Activated CD4-positive, alpha-beta T cell treated with anti-CD3 and anti-CD28 coated beads for 24 hours (primary cell): ENCODE data around the gene SLC25A28.

Experiments used
- DNase-seq, 2 donors: peaks; one replicate each; pipeline ENCODE4 v3.0.0-alpha.2; 2020; ENCODE audit warnings: low read depth in 2 of 2

SLC25A28 gene

DNA sequence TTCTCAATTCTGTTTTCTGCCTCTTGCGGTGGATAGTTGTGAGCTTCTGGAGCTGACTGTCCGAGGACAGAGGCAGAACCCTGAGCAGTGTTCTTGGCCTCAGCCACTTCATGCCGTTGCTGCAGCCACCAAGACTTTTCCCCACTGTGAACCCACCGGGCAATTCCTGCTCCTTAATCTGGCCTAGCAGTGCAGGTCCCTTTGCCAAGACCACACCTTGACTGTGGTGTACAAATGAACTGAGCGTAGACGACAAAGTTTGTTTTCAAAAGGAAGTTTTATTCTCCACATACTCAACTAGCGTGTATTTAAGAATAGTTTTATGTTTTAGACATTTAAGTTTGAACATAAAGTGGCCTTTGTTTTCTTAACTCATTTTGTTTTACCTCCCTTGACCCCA is 29.4 kb downstream of the SLC25A28 start:
- no peak for DNase-seq

DNA sequence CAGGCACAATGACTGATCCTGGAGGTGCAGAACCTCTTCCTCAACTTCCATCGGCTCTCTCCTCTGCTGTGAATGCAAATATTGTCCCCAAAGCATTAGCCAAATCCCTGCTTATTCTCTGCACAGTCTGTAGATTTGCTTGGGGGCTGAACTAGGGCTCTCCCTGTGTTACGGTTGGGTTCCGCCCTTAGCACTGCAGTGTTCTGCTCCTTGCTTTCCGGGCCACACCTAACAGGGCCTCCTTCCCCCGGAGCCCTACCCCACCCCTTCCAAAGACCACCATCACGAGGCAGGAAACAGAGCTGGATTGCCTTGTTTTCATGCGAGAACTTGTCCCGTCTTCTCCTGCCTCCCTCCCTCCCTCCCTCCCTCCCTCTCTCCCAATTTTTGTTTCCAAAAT is 36.6 kb downstream of the SLC25A28 start:
- DNase-seq, result no peak

DNA sequence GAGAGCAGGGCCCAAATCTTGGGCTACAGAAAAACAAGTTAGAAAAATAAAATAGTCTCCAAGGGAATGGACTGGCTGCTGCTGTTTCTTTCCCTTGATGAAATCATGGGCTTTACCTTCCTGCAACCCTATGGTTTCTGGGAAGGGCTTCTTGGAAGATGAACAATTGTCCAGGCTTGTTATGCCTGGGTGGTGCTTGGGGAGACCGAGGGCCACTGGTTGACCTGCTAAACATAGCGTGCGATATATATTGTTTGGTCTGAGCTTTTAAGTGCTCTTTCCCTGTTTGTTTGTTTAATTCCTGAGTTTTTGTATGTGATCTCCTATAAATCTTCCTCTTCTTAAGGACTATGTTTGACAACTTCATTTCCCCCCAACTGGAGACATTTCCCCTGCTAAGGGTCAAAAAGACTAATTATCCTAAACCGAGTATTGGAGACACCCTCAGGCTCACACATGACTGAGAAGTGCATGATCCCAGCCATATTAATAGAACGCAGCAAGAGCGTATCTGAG is 37.9 kb downstream of the SLC25A28 start:
- no peak for DNase-seq

DNA sequence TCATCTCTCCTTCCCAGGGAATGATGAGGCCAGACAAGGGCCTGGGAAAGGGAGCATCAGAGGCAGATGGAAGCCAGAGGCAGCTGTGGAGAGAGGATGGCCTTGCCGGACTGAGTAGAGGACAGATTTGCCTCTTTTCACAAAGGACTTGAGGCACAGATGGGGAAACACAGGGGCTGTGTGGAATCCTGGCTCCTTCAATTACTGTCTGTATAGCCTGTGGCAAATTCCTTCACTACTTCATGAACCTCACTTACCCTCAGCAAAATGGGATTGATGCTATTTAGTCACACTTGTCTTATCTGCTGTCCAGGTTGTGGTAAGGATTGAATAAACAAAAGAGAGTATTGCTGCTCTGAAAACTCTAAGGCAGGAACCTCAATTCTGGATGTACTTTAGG is 40.3 kb downstream of the SLC25A28 start:
- no peak for DNase-seq

DNA sequence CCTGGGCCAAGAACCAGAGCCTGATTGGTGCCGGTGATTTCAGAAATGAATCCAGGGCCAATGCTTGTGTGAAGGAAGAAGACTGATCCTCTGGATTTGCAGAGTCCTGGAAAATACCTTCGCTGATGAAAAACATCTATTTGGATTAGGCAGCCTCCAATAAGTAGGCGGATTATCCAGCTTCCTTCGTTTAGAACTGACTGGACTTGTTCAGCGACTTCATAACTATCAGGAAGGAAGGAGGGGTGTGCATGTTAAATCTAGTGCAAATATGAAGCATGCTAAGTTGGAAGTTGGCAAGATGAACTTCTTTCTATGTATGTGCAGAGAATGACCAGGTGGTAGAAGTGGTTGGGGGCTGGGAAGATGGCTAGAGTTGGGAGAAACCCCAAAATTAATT is 46.4 kb downstream of the SLC25A28 start:
- DNase-seq, result no peak

DNA sequence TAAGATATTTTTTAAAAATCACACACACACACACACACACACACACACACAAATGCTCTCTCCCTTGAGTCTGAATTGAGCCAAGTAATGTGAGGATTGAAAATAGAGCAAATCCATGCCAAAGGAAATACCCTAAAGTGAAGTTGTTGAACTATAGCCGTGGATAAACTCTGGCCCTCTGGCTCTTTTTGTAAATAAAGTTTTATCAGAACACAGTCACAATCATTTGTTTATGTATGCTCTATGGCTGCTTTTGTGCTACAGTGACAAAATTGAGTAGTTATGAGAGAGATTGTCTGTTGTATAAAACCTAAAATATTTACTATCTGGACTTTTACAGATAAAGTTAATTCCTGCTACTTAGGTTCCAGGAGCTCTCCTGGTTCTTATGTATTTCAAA is 48.4 kb downstream of the SLC25A28 start:
- no peak for DNase-seq

DNA sequence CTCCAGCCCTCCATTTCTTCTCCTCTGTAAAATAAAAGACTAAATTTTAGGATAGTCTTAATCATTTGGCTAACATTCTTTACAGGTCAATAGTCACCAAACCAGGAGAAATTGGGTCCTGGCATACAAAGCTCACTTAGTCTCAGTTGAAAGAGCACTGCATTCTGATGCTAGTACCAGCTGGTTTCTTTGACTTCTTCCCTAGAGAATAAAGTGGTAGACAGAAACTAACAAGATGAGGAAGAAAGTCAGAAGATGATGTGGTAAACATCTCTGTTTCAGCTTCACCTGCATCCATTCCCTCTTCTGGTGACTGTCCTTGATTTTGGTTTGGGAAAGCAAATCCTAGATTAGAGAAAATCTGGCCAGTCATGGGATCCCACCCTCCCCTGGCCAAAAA is 50.3 kb downstream of the SLC25A28 start:
- no peak for DNase-seq

DNA sequence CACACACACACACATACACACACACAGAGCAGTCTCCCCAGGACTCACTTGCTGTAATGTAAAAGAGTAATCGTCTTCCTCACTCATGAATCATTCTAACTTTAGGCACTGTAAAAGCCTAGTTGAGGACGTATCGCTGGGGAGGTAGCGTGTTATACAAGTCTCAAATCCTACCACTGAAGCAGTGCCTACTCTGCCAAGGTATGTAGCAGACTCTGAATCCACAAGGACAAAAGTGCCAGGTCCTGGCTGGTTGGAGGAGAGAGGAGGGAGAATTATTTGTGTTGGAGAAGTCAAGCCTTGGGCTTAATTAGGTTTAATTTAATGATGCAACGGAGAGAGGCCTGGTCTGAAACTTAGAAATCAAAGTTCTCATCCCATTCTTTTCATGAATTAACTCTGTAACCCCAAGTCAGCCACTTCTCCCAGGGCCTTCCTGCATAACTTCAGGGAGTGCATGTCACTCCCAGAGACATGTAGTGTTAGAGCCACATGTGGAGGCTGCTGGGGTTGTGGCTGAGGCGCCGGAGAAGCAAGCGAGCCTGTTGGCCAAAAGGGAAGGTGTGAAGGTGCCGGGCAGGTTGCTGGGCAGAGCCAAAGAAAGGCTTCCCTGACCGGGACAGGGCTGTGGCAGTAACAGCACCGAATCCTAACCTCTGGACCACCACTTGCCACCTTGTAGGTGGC is 50.8 kb downstream of the SLC25A28 start:
- no peak for DNase-seq

DNA sequence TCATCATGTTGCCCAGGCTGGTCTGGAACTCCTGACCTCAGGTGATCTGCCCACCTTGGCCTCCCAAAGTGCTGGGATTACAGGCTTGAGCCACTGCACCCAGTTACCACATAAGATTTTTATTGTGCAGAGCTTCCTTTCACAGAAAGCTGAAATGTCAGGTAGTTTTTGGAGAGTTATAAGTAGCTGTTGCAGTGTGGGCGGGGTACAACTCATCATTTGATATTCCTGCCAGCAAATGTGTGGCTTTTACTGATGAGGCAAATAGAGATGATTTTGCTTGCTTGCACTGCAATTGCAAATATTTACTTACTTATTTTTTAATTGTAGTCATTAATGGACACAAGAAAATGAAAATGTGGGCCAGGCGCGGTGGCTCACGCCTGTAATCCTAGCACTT is 55.1 kb downstream of the SLC25A28 start:
- no peak for DNase-seq

DNA sequence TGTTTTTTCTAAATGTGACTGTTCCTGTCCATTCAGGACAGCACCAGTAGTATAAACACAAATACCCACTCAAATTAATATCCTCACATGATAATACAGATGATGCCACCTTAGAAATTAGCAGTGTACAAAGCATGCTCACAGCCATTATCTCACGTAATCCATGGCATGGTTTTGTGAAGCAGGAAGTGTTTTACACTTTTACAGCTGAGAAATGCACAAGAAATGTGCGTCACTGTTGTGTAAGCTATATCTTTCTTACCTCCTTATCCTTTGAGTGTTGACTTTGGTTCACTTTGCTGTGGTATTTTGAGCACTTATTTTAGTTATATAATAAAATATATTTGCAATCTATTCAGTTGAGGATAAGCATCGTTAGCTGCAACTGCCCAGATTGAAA is 55.9 kb downstream of the SLC25A28 start:
- no peak for DNase-seq

DNA sequence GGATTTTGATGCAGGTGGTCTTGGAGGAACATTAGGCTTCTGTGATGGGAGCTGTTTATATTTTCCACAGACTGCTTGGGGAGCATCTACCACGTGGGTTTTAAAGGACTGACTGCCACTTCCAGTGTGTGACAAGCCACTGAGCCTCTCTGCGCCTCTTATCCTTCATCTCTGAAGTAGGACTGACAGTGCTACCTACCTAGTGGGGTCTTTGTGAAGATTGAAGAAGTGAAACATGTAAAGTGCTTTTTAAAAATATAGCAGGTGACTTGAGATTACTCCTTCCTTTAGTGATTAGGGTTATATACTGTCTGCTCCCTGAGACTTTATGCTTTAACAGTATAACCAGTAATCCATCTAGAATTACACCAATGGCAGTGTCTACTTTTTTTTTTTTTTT is 57.6 kb downstream of the SLC25A28 start:
- no peak for DNase-seq
